ENCODE data around the gene CDC42EP5. TPM values are rescaled to one million over a fixed set of nuclear protein-coding genes. Genes with fewer than 3 reads are reported as not detected.
A peak's percentile ranks its signal among the peaks of the same experiment; 100 is the strongest.

Gene CDC42EP5
- total RNA-seq, 1 donor from 2014 or later = 11.0 TPM

DNA sequence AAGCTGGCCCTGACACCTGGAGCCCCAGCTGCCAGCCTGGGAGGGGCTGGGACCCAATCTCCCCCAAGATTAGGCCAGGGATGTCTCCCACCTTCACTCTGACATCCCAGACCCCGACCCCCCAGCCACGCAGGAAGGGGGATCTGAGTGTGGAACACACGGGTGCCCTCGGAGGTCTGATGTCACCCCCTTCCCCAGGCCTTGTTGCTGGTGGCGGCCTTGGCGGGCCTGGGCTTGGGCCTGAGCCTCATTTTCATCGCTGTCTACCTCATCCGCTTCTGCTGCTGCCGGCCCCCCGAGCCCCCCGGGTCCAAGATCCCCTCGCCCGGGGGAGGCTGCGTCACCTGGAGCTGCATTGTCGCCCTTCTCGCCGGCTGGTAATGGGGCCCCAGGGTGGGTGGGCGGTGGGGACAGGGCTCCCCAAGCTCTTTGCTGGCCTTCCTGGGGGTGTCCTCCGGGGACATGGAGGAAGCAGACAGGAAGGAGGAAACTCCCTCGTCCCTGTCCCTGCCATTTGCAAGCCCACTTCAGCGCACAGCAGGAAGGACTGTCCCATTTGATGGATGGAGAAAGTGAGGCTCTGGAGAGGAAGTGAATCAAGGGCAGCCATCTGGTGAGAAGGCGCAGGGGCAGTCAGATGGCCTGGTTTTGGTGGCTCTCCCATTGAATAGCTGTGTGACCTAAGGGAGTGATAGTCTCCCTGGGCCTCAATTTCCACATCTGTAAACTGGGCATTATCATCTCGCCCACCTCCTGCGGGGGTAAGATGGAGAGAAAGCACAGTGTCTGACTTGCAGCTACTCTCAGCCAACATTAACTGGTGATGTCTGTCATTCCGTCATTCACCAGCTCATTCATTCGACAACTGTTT is 53.9 kb downstream of the CDC42EP5 start:
- ATAC-seq = no peak
- intact Hi-C loops (cut with micrococcal nuclease) = no loop called here
- no peak for DNase-seq

DNA sequence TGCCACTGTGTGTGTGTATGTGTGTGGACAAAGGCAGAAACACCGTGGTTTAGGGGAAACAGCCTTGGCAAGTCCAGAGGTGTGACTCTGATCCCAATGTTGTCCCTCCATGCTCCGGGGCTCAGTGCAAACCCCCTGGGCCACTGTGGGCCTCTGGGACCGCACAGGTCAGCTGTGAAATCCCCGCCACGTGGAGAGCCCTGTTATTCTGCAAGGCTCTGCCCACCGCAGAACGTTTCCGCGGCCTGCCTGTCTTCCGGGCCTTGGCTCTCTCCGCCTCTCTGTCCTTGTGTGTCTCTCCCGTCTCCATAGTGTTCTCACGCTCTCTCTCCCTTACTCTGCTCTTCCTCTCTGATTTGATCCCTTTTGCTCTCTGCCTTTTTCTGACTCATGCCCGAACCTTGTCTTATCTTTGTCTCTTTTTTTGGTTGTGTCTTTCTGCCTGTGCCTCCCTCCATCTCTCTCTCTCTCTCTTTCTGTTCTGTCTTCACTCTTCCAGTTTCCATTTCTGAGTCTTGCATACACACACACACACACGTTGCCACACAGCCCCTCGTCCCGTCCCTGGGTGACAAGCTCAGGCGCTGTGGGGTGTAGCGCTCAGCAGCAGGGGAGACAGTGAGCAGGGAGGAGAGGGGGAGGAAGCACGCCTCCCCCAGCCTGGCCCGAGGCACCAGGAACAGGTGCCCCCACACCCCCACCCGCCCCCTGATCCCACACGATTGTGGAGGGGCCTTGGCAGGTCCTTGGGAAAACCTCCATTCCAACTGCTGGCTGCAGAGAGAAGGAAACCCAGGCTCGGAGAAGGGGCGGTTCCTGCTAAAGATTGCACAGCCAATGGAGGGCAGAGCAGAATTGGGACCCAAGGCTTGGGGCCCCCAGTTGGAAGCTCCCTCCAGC is 54.8 kb downstream of the CDC42EP5 start:
- ATAC-seq (peak; percentile 11), DNase-seq (no peak)
- intact Hi-C loops (cut with micrococcal nuclease) = no loop called here

DNA sequence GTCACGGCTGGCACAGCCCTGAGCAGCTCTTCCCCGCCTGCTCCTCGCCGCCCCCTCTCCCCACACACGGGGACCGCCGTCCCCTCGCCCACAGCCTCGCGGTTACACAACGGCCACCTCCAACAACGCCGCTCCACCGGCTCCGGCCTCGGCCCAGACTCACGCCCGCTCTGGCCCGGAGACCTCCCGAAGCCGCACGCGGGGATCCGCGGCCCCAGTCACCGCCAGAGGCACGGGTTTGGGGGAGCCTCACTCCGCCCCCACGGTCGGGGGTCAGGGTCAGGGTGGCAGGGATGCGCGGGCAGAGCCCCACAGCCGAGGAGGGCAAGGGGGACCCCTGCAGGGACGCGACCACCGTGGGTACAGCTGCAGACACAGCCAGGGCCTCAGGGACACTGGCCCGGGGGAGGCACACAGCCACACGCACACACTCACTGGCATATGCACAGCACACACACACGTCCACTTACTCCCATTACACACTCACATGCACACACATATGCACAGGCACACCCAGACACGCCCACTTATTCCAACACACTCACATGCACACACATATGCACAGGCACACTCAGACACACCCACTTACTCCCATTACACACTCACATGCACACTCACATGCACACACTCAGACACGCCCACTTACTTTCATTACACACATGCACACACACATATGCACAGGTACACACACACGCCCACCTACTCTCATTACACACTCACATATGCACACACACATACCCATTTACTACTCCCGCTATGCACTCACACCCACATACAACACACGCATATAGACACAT is 56.2 kb downstream of the CDC42EP5 start:
- ATAC-seq = no peak
- DNase-seq = no peak
- intact Hi-C loops (cut with micrococcal nuclease) = no loop called here

DNA sequence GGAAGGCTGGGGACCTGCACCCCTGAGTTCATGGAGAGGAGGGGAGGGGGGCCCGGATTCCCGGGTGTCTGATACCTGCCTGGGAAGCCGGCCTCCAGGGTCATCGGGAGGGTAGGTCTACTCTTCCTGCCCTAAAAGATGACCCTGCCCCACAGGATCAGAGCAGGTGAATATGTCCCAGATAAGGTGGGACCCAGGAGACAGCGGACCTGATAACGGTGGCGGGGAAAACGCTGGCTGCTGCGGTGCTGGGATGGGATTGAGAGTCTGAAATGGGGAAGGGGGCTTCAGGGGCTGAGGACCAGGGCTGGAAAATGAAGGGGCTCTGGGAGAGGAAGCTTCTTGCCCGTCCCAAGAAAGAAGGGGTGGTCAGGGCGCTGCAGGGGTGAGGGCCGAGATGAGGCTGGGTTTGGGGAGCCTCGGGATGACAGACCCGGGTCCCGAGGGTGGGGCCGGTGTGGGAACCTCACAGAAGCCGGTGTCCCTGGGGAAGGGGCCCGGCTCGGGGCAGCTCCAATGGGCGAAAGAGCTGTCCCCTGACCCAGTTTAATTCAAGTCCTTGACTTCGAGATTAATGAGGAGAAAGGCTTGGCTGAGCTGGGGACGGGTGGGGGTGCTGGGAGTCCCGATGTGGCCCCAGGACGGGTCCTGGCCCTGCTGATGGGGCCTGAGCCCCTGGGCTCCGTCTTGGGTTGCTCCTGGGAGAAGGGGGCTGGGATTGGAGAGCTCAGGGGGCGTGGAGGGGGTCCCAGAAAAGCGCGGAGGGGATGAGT is 57.0 kb downstream of the CDC42EP5 start:
- no peak for DNase-seq
- ATAC-seq = no peak
- intact Hi-C loops (cut with micrococcal nuclease) = no loop called here

GRCh38 chr19:54415208-54415900 is 57.7 kb downstream of the CDC42EP5 start, which contains the start of gene TTYH1:
Gene TTYH1, plus strand, starts transcription at chr19:54415464. Its CDS starts 89 bp downstream, at chr19:54415553.
- intact Hi-C loops (cut with micrococcal nuclease) = no loop called here
- no peak for DNase-seq
- no peak for ATAC-seq

Other genes starting within 250 kb of the CDC42EP5 start
- gene LILRA6, start 230.5 kb downstream of the CDC42EP5 start, total RNA-seq = 2.3 TPM
- 5.5 TPM for gene LILRB5, start 216.0 kb downstream of the CDC42EP5 start, total RNA-seq
- 2.7 TPM for gene LILRB2, start 192.2 kb downstream of the CDC42EP5 start, total RNA-seq
- gene LILRA5, start 160.1 kb downstream of the CDC42EP5 start, total RNA-seq = 1.2 TPM
- not detected for gene LILRA4, start 134.1 kb downstream of the CDC42EP5 start, total RNA-seq
- 5.9 TPM for gene LAIR1, start 108.4 kb downstream of the CDC42EP5 start, total RNA-seq
- 1.6 TPM for gene TTYH1, start 57.8 kb downstream of the CDC42EP5 start, total RNA-seq
- 69.1 TPM for gene LENG8, start 24.1 kb downstream of the CDC42EP5 start, total RNA-seq
- 1.4 TPM for gene LENG9, start 9.5 kb downstream of the CDC42EP5 start, total RNA-seq
- not detected for gene LAIR2, start 29.5 kb upstream of the CDC42EP5 start, total RNA-seq
- gene LILRA2, start 100.5 kb upstream of the CDC42EP5 start, total RNA-seq = 2.0 TPM
- 0.50 TPM for gene LILRA1, start 120.3 kb upstream of the CDC42EP5 start, total RNA-seq
- gene LILRB1, start 157.2 kb upstream of the CDC42EP5 start, total RNA-seq = 2.2 TPM
- gene LILRB4, start 189.7 kb upstream of the CDC42EP5 start, total RNA-seq = 3.3 TPM

All from left ventricle myocardium superior (tissue), 1 donor.